ENCODE results near the gene SMG6. TPM values are rescaled to one million over a fixed set of nuclear protein-coding genes. Genes with fewer than 3 reads are reported as not detected.

Gene SMG6
- total and polyA plus RNA-seq, 2 of the 13 experiments (the other 11 are each of a cell fraction or from before 2014, with no cell fraction given) = 4.6 to 14.6 TPM

GRCh38 chr17:2187758-2188157 lies 115.8 kb downstream of the SMG6 start (continued):
- no peak for TF ChIP-seq HOMEZ (CRISPR knock-in tag; IDR thresholded peaks at IDR 0.05; ENCODE audit: low read depth)
- no peak for TF ChIP-seq MED8 (CRISPR knock-in tag; IDR thresholded peaks at IDR 0.05; ENCODE audit: insufficient replicate concordance)
- no peak for TF ChIP-seq EHMT2 (IDR thresholded peaks at IDR 0.05; ENCODE audit: borderline replicate concordance, low read depth, low read length)
- TF ChIP-seq NFKBIZ (CRISPR knock-in tag; IDR thresholded peaks at IDR 0.05) = no peak

GRCh38 chr17:2186937-2187336 lies 116.6 kb downstream of the SMG6 start:
- H3K4me2 ChIP-seq (ENCODE audit: low read depth, low read length) = no peak overlapping the region
- H3K4me1 ChIP-seq (ENCODE audit: insufficient read depth, low read length) = no peaks in the 10 kb centered on the region
- no peak overlapping the region for H3K27ac ChIP-seq (ENCODE audit: extremely low read length, insufficient read depth, low read length)
- no peak for FAIRE-seq
- in situ Hi-C loops (cut with HindIII; ENCODE audit: extremely low pct_ligation_motif_present, low pct_unique_long_range_greater_than_20kb) (no loop called here), intact Hi-C loops (cut with micrococcal nuclease; ENCODE audit: unreplicated experiment) (no loop called here)
- ChIA-PET POLR2A (no interaction called here), CTCF (ENCODE audit: low intra/inter-chr PET ratio, low total read pairs) (no interaction called here)
- H2AFZ ChIP-seq (ENCODE audit: low read length) = no peak overlapping the region
- ATAC-seq = no peak
- H3K4me3 ChIP-seq (replicated peaks in 1 of 3; ENCODE audit: insufficient read depth in 1 of 3, low read depth in 2 of 3, low read length in 3 of 3) = no peak overlapping the region
- WGBS (ENCODE audit: low lambda C conversion rate) = 96% methylated on average over 4 of the region's 4 CpGs
- DNase-seq (ENCODE audit: low spot score) = no peak
- no peak overlapping the region for H3K9ac ChIP-seq (ENCODE audit: insufficient read depth, low read depth, low read length)
- H3K79me2 ChIP-seq (ENCODE audit: insufficient read depth, low read length) = no peaks in the 10 kb centered on the region
- H3K36me3 ChIP-seq (replicated peaks in 1 of 2; ENCODE audit: control insufficient read depth in 1 of 2, insufficient read depth in 2 of 2, low read length in 2 of 2) = peaks cover 21 to 65% of the 10 kb centered on the region in 2 experiments
- no peaks in the 10 kb centered on the region for H3K27me3 ChIP-seq (ENCODE audit: control insufficient read depth in 1 of 2, insufficient read depth in 2 of 2, low read length in 2 of 2)
- no peaks in the 10 kb centered on the region for H3K9me3 ChIP-seq (ENCODE audit: low read length)
- no TSS peak for BruUV-seq (replicated peaks)
- H4K20me1 ChIP-seq (ENCODE audit: insufficient read depth, low read length) = no peaks in the 10 kb centered on the region
- TF ChIP-seq TAF1 (CRISPR knock-in tag; IDR thresholded peaks at IDR 0.05) = no peak
- no peak for TF ChIP-seq ZBTB20 (CRISPR knock-in tag; IDR thresholded peaks at IDR 0.05; ENCODE audit: borderline replicate concordance, low read depth)
- TF ChIP-seq ZXDC (CRISPR knock-in tag; IDR thresholded peaks at IDR 0.05) = no peak
- TF ChIP-seq ZNF687 (CRISPR knock-in tag; IDR thresholded peaks at IDR 0.05) = no peak
- no peak for TF ChIP-seq HNRNPL (IDR thresholded peaks at IDR 0.05; ENCODE audit: low read depth, low read length)
- no peak for TF ChIP-seq CBX2 (IDR thresholded peaks at IDR 0.05; ENCODE audit: low read depth, low read length)
- TF ChIP-seq CBX2 (CRISPR knock-in tag; IDR thresholded peaks at IDR 0.05; ENCODE audit: low read depth) = no peak
- no peak for TF ChIP-seq ZNF589 (CRISPR knock-in tag; conservative IDR thresholded peaks at IDR 0.05)
- no peak for TF ChIP-seq RBFOX2 (IDR thresholded peaks at IDR 0.05; ENCODE audit: low read depth, low read length)

Measured in HepG2 (cell line).